Panc1 (cell line): ENCODE results near the gene MYF5.

Experiments used
- POLR2AphosphoS5 ChIP-seq: IDR thresholded peaks from 2 replicates; pipeline ENCODE4 v1.6.1; 2012; ENCODE audit warnings: mild to moderate bottlenecking, low read depth, low read length, moderate library complexity
- TCF7L2 ChIP-seq: IDR thresholded peaks from 2 replicates; pipeline ENCODE4 v1.6.1; 2011; ENCODE audit warnings: mild to moderate bottlenecking, low read depth, low read length, inconsistent platforms
- TF ChIP-seq, protein P1 (sequence below): fragments of 450-650 bp; IDR thresholded peaks from 2 replicates; pipeline ENCODE4 v1.5.1; 2017; ENCODE audit warnings: mild to moderate bottlenecking
- TF ChIP-seq, protein P2 (sequence below), 2 experiments: IDR thresholded peaks; 2 replicates each; pipeline ENCODE4 v1.6.1; 2011 to 2012; ENCODE audit warnings: low read depth in 2 of 2, control low read depth in 1 of 2, low read length in 1 of 2, mild to moderate bottlenecking in 1 of 2, moderate library complexity in 1 of 2; ENCODE audit not compliant: insufficient read depth in 1 of 2

DNA sequence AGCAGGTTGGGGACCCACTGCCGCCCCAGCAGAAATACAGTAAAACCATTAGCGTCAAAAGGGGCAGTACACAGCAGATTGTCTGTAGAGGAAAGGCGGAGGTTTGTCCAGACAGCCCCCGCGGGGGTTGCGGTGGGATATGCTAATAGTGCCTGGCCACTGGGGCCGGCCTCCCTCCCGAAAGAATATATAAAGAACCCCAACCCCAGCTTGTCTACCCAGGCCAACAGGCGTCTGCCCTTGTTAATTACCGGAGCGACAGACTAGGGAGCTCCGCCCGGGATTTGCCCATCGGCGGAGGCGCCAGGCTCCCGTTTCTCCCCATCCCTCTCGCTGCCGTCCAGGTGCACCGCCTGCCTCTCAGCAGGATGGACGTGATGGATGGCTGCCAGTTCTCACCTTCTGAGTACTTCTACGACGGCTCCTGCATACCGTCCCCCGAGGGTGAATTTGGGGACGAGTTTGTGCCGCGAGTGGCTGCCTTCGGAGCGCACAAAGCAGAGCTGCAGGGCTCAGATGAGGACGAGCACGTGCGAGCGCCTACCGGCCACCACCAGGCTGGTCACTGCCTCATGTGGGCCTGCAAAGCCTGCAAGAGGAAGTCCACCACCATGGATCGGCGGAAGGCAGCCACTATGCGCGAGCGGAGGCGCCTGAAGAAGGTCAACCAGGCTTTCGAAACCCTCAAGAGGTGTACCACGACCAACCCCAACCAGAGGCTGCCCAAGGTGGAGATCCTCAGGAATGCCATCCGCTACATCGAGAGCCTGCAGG lies at the start of gene MYF5:
- TF ChIP-seq, protein P1, sequence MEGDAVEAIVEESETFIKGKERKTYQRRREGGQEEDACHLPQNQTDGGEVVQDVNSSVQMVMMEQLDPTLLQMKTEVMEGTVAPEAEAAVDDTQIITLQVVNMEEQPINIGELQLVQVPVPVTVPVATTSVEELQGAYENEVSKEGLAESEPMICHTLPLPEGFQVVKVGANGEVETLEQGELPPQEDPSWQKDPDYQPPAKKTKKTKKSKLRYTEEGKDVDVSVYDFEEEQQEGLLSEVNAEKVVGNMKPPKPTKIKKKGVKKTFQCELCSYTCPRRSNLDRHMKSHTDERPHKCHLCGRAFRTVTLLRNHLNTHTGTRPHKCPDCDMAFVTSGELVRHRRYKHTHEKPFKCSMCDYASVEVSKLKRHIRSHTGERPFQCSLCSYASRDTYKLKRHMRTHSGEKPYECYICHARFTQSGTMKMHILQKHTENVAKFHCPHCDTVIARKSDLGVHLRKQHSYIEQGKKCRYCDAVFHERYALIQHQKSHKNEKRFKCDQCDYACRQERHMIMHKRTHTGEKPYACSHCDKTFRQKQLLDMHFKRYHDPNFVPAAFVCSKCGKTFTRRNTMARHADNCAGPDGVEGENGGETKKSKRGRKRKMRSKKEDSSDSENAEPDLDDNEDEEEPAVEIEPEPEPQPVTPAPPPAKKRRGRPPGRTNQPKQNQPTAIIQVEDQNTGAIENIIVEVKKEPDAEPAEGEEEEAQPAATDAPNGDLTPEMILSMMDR = no peak
- TF ChIP-seq POLR2AphosphoS5 (no peak), TCF7L2 (no peak)
- TF ChIP-seq, protein P2, sequence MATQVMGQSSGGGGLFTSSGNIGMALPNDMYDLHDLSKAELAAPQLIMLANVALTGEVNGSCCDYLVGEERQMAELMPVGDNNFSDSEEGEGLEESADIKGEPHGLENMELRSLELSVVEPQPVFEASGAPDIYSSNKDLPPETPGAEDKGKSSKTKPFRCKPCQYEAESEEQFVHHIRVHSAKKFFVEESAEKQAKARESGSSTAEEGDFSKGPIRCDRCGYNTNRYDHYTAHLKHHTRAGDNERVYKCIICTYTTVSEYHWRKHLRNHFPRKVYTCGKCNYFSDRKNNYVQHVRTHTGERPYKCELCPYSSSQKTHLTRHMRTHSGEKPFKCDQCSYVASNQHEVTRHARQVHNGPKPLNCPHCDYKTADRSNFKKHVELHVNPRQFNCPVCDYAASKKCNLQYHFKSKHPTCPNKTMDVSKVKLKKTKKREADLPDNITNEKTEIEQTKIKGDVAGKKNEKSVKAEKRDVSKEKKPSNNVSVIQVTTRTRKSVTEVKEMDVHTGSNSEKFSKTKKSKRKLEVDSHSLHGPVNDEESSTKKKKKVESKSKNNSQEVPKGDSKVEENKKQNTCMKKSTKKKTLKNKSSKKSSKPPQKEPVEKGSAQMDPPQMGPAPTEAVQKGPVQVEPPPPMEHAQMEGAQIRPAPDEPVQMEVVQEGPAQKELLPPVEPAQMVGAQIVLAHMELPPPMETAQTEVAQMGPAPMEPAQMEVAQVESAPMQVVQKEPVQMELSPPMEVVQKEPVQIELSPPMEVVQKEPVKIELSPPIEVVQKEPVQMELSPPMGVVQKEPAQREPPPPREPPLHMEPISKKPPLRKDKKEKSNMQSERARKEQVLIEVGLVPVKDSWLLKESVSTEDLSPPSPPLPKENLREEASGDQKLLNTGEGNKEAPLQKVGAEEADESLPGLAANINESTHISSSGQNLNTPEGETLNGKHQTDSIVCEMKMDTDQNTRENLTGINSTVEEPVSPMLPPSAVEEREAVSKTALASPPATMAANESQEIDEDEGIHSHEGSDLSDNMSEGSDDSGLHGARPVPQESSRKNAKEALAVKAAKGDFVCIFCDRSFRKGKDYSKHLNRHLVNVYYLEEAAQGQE (IDR thresholded peaks at IDR 0.05; ENCODE audit: insufficient read depth in 1 of 2, low read depth in 2 of 2, low read length in 1 of 2) = no peak
